Kidney (tissue), 14 donors: ENCODE data around the gene CIT. TPM values are rescaled to one million over a fixed set of nuclear protein-coding genes. Genes with fewer than 3 reads are reported as not detected.
A peak's percentile ranks its signal among the peaks of the same experiment; 100 is the strongest.

ENCODE experiments used
- DNase-seq, 5 donors: peaks; one replicate each; pipeline ENCODE4 v3.0.0-alpha.2; 2013 to 2020
- FAIRE-seq: peaks from 2 replicates; lab custom pipeline; 2012; peaks lifted over from hg19 to GRCh38; lab: Jason Lieb, UNC
- H3K27ac ChIP-seq, 2 donors: one replicate each; pipeline ENCODE4 v1.7.0; 2013; ENCODE audit warnings: low read depth in 2 of 2, low read length in 2 of 2, inconsistent platforms in 1 of 2
- H3K27me3 ChIP-seq: one replicate; pipeline ENCODE4 v1.7.1; 2013; ENCODE audit warnings: low read length, inconsistent platforms; ENCODE audit not compliant: control insufficient read depth, insufficient read depth
- H3K36me3 ChIP-seq, 3 donors: one replicate each; pipeline versions ENCODE4 v1.7.0 to v1.7.1; 2013; ENCODE audit warnings: low read length in 3 of 3, control low read depth in 1 of 3, inconsistent platforms in 1 of 3; ENCODE audit not compliant: insufficient read depth in 3 of 3, control insufficient read depth in 2 of 3
- H3K4me1 ChIP-seq, 3 donors: one replicate each; pipeline versions ENCODE4 v1.7.0 to v1.7.1; 2013; ENCODE audit warnings: low read length in 3 of 3, inconsistent platforms in 1 of 3, low read depth in 1 of 3; ENCODE audit not compliant: control insufficient read depth in 2 of 3, insufficient read depth in 2 of 3
- H3K4me3 ChIP-seq, 3 donors: one replicate each; pipeline versions ENCODE4 v1.7.0 to v1.8.1; 2013; ENCODE audit warnings: low read length in 3 of 3, control low read depth in 1 of 3, inconsistent platforms in 1 of 3
- H3K9ac ChIP-seq, 3 donors: one replicate each; pipeline versions ENCODE4 v1.7.0 to v1.7.1; 2013; ENCODE audit warnings: low read length in 3 of 3, control low read depth in 1 of 3, inconsistent platforms in 1 of 3
- H3K9me3 ChIP-seq, 3 donors: one replicate each; pipeline versions ENCODE4 v1.7.0 to v1.7.1; 2013; ENCODE audit warnings: low read length in 3 of 3, control low read depth in 1 of 3, inconsistent platforms in 1 of 3; ENCODE audit not compliant: control insufficient read depth in 2 of 3, insufficient read depth in 1 of 3
- CTCF ChIP-seq: IDR thresholded peaks from 3 replicates; pipeline ENCODE4 v1.5.1; 2012; ENCODE audit warnings: mild to moderate bottlenecking, moderate library complexity, borderline replicate concordance; ENCODE audit not compliant: insufficient read depth; ENCODE audit errors: extremely low read depth
- intact Hi-C: fragments of 100-400 bp; cut with DNase I; formaldehyde crosslinking; loops from one replicate; pipeline ENCODE4 v1.11.1; 2022
- polyA plus RNA-seq: library from polyadenylated mRNA; stranded (reverse); fragments of 350-450 nt; fragmentation: Illumina TruSeq; extraction: RNeasy Lipid Tissue Mini Kit (QIAGEN cat#74804); gene quantifications from one replicate; pipeline ENCODE4 v1.2.3, GENCODE V29; 2014; ENCODE audit warnings: low read depth, low replicate concordance; ENCODE audit not compliant: insufficient read depth
- total RNA-seq: library from RNA; stranded (reverse); fragmentation: NEBNext Ultra II Directional; extraction: Animal tissue kit (Norgen Biotek cat#: 25700); gene quantifications from one replicate; pipeline ENCODE4 v1.2.1, GENCODE V29; 2021
- donor health status: control.
- donor health status: control.
- donor health status: control.
- donor health status: control.
- donor health status: control.
- donor health status: DM: yes; HTN: yes; CAD: no.
- donor health status: Normal renal cell carcinoma (clear cell type).

CIT gene
- total and polyA plus RNA-seq, 2 donors from 2014 or later = 3.0 to 81.6 TPM

- intact Hi-C loops = no loop called here
- H3K36me3 ChIP-seq = no peaks in the 10 kb centered on the region
- no peak overlapping the region for H3K4me3 ChIP-seq
- H3K9ac ChIP-seq = peak overlapping the region in 1 of 3 donors; percentile 29
- TF ChIP-seq CTCF = no peak
- H3K27me3 ChIP-seq = no peaks in the 10 kb centered on the region
- H3K9me3 ChIP-seq = no peaks in the 10 kb centered on the region
- H3K4me1 ChIP-seq = peaks cover 5 to 66% (median 45%) of the 10 kb centered on the region in 3 donors
- no peak for DNase-seq
- FAIRE-seq = no peak
- peak overlapping the region; percentile 21 to 79 for H3K27ac ChIP-seq
Observed at GRCh38 chr12:119691202-119691810, 185.8 kb downstream of the CIT start.

GRCh38 chr12:119689935-119690500 lies 187.1 kb downstream of the CIT start:
- no peak for DNase-seq
- Histone ChIP-seq H3K4me1 (peaks cover 10 to 77% (median 51%) of the 10 kb centered on the region in 3 donors), H3K27me3 (no peaks in the 10 kb centered on the region), H3K4me3 (no peak overlapping the region), H3K36me3 (no peaks in the 10 kb centered on the region), H3K27ac (peak overlapping the region; percentile 45 to 71), H3K9ac (no peak overlapping the region), H3K9me3 (no peaks in the 10 kb centered on the region)
- intact Hi-C loops = no loop called here
- FAIRE-seq = no peak
- no peak for TF ChIP-seq CTCF

GRCh38 chr12:119687879-119688278 lies 189.2 kb downstream of the CIT start:
- no peak for FAIRE-seq
- no peak for DNase-seq
- H3K9me3 ChIP-seq = no peaks in the 10 kb centered on the region
- no peak for TF ChIP-seq CTCF
- intact Hi-C loops = no loop called here
- H3K27me3 ChIP-seq = no peaks in the 10 kb centered on the region
- peaks cover 23 to 79% (median 50%) of the 10 kb centered on the region in 3 donors for H3K4me1 ChIP-seq
- no peaks in the 10 kb centered on the region for H3K36me3 ChIP-seq
- peak overlapping the region in 1 of 3 donors; percentile 35 for H3K9ac ChIP-seq
- peak overlapping the region; percentile 29 to 72 for H3K27ac ChIP-seq
- no peak overlapping the region for H3K4me3 ChIP-seq
